GM10847 (cell line): ENCODE measurements around the gene NCR3LG1.

Experiments used
- POLR2A ChIP-seq: IDR thresholded peaks from 2 replicates; pipeline ENCODE4 v1.6.1; 2011; ENCODE audit not compliant: insufficient read length; ENCODE audit errors: extremely low read depth

The NCR3LG1 gene, protein sequence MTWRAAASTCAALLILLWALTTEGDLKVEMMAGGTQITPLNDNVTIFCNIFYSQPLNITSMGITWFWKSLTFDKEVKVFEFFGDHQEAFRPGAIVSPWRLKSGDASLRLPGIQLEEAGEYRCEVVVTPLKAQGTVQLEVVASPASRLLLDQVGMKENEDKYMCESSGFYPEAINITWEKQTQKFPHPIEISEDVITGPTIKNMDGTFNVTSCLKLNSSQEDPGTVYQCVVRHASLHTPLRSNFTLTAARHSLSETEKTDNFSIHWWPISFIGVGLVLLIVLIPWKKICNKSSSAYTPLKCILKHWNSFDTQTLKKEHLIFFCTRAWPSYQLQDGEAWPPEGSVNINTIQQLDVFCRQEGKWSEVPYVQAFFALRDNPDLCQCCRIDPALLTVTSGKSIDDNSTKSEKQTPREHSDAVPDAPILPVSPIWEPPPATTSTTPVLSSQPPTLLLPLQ

DNA sequence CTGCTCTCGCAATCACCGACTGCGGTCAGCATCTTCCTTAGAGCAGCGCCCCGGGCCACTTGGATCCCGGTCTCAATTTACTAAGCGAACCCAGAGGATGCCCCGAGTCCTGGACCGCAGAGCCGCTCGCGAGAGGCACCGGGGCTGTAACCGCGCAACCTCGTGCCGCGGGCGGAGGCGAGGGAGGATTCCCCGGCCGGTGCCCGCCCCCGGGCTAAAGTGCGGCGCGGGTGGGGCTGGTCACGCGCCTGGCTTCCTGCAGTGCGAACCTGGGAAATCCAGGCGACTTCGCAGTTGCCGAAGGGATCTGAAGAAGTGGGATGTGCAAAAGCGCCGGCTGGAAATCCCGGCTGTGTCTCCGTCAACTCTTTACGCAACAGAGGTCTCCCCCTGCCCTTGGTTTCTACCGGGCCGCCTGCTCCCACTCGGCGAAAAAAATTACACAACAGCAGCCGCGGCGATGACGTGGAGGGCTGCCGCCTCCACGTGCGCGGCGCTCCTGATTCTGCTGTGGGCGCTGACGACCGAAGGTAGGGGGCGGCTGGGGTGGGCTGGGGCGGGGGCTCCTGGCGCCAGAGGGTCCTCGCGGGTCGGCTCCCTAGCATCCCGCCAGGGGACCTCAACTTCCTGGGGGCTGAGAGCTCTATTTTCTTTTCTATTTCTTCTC, at the start of gene NCR3LG1:
Gene NCR3LG1, plus strand, starts transcription at position 291 of the 667 bp plus-strand sequence. Its CDS starts 170 bp downstream, at position 461.
- TF ChIP-seq POLR2A: no peak

GRCh38 chr11:17313349-17314231, 38.0 kb upstream of the NCR3LG1 start:
- no peak for TF ChIP-seq POLR2A

- TF ChIP-seq POLR2A: no peak
Measured at GRCh38 chr11:17314232-17314547, 37.4 kb upstream of the NCR3LG1 start.

- no peak for TF ChIP-seq POLR2A
Measured at GRCh38 chr11:17314904-17315426, 36.6 kb upstream of the NCR3LG1 start.

GRCh38 chr11:17328871-17329494, 22.6 kb upstream of the NCR3LG1 start:
- no peak for TF ChIP-seq POLR2A

DNA sequence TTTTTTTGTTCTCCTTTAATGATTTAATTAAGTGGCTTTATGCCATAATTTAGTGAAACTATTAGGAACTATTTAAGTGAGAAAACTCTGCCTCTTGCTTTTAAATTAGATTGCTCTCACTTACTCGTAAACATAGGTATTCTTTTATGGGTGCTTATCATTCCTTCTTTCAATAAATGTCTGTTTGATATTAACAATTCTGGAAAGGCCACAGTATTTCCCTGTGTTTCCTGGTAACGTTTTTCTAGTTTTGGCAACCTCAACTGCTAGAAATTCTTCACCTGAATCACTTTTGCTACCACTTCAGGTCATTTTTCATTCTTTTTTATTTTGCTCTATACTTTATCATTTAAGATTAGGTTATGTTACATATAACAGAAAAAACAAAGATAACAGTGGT, 19.9 kb upstream of the NCR3LG1 start:
- TF ChIP-seq POLR2A: no peak

- TF ChIP-seq POLR2A: no peak
Measured at GRCh38 chr11:17333799-17334586, 17.6 kb upstream of the NCR3LG1 start.

- no peak for TF ChIP-seq POLR2A
Measured at GRCh38 chr11:17343257-17343656, 8.3 kb upstream of the NCR3LG1 start.

- TF ChIP-seq POLR2A: no peak
Measured at GRCh38 chr11:17343907-17344306, 7.7 kb upstream of the NCR3LG1 start.

DNA sequence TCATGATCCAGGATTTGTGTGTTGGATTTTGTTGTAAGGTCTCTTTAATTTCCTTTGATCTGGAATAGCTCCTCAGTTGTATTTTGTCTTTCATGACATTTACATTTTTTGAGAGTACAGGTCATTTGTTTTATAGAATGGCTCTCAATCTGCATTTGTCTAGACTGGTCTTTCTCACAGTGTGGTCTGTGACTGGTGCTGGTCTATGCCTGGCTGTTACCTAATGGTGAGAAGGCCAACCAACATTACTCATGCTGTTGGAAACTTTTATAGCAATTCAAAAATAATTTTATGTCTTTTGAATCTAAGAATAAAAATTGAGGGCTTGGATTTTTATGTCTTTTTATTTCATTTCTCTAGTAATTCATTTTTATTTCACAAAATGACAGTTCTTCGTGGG, 3.9 kb upstream of the NCR3LG1 start:
- TF ChIP-seq POLR2A: no peak

DNA sequence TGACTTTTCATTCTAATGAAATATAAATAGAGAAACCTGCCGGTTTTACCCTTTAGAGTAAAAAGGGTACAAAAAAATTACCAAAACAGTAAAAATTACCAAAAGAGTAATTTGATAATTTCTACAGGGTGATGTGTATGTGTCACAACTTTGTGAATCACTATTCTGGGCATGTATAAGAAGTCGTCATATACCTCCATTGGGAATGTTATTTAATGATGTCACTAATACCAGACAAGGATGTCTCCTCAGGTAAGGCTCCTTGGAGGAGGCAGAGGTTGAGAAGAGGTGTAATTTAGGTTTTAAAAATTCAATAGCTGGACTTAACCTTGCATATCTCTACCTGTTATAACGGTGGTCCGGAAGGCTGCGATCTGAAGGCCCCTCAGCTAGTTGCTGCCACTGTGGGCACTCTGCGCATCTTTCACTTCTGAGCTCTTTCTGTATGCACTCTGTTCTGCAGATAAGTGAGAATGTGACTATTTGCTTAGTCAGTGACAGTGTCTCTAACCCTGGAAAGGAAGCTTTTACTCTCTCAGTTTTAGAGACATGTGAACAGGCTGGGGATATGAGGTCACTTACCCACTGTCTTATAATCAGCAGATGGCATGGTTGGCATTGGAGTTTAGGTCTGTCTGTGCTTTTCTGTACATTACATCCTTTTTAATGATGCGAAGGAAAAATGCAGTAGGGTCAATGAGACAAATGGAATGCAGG, 987 bp upstream of the NCR3LG1 start:
- TF ChIP-seq POLR2A: no peak

GRCh38 chr11:17351172-17351509, 459 bp upstream of the NCR3LG1 start:
- no peak for TF ChIP-seq POLR2A

DNA sequence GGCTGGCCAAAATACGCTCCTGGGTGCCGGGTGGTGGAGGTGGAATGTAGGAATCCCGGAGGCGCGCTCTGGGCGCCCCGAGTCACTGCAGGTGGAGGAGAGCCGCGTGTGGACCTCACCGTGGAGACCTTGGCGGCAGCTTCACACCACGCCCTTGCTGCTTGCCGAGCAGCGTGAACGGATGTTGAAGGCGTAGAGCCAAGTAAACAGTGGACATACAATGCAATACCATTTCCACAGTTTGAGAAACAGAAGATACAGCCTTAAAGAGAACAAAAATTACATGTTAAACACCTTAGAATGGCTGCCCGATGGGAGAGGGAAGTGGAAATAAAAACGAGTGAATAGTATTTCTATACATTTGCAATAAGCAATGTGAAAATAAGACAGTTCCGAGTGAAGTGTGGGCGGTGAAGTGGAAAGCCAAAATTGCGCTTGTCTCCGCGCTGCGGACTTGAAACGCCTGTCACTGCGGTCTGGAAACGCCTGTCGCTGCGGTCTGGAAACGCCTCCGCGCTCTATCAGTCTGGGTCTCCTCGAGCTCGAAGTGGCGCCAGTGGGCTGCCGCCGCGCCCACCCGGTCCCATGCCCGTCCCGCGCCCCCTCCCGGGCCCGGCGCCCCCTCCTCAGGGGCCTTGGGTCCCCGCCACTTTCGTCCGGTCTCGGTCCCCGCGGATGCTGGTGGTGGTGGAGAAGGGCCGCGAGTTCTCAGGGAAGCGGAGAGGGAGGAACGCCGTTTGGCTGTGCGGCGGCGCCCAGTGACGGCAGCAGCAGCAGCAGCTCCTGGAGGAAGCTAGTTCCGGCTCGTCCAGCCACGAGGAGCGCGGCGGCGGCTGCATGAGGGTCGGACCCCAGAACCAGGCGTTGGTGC, 1.6 kb downstream of the NCR3LG1 start:
- no peak for TF ChIP-seq POLR2A
